ENCODE measurements around the gene CTBP2. TPM values are rescaled to one million over a fixed set of nuclear protein-coding genes. Genes with fewer than 3 reads are reported as not detected.

CTBP2 gene
- total RNA-seq, 2 donors from 2014 or later = 75.3 to 109 TPM

- no peaks in the 10 kb centered on the region for H3K9me3 ChIP-seq (ENCODE audit: control insufficient read depth, low read length)
- no peaks in the 10 kb centered on the region for H3K27me3 ChIP-seq (ENCODE audit: control insufficient read depth, insufficient read depth, low read length, poor library complexity, severe bottlenecking)
- H3K4me3 Mint-ChIP-seq = no peak overlapping the region
- H3K27ac ChIP-seq (ENCODE audit: low read depth, low read length) = no peak overlapping the region
- no peak overlapping the region for H3K27ac Mint-ChIP-seq
- no peak for DNase-seq
- no peak overlapping the region for H3K9ac ChIP-seq (ENCODE audit: extremely low read depth, low read length, poor library complexity, severe bottlenecking)
- H3K4me1 ChIP-seq (ENCODE audit: control insufficient read depth, insufficient read depth, low read length) = peaks cover 16% of the 10 kb centered on the region
- H3K4me3 ChIP-seq (ENCODE audit: low read length) = no peak overlapping the region
- TF ChIP-seq CTCF (conservative IDR thresholded peaks at IDR 0.05) = no peak
- H3K36me3 ChIP-seq (ENCODE audit: control insufficient read depth, insufficient read depth, low read length) = peaks cover 7% of the 10 kb centered on the region
- peaks cover 70% of the 10 kb centered on the region for H3K4me1 Mint-ChIP-seq
- no peaks in the 10 kb centered on the region for H3K27me3 Mint-ChIP-seq (ENCODE audit: insufficient read depth)
- H3K9me3 Mint-ChIP-seq = no peaks in the 10 kb centered on the region
- peaks cover 17% of the 10 kb centered on the region for H3K36me3 Mint-ChIP-seq (ENCODE audit: low read depth)
- WGBS, 2 experiments (ENCODE audit: insufficient coverage in 1 of 2, insufficient read length in 1 of 2) = 85 to 89% methylated on average over 3 to 7 of the region's 7 CpGs
These were observed 12.4 kb downstream of the CTBP2 start for GRCh38 chr10:125147971-125148439.

DNA sequence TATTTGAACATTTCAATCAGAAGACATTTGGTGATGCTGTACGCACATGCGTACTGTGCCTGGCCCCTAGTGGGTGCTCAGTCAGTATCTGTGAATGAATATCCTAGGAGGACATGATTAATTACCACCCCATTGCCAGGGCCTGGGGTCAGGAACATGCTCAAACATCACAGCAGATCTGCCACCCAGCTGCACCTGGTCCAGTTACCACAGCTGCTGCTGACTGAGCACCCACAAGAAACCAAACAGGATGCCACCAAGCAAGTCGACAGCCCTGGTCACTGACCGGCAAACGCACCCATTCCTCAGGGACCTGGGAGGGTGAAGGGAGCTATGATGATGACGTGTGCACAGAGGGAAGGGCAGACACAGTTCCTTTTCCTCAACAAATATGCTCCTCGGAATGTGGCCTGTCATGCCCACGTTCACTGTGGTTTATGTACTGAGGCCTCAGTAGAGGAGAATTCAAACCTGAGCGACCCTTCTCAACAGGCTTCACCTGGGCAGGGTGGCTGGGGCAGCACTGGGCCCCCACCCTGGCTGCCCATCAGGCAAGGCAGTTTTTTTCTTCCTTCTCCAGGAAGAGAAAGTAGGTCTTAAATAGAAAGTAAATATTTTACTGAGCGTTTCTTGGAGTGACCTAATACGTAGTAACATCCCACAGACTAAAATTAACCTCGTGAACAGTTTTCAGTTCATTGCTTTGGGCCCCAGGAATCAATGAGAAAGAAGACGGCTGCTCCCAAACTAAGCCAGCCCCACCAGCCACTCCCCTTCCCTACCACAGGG, 13.4 kb downstream of the CTBP2 start:
- H3K4me3 Mint-ChIP-seq = no peak overlapping the region

DNA sequence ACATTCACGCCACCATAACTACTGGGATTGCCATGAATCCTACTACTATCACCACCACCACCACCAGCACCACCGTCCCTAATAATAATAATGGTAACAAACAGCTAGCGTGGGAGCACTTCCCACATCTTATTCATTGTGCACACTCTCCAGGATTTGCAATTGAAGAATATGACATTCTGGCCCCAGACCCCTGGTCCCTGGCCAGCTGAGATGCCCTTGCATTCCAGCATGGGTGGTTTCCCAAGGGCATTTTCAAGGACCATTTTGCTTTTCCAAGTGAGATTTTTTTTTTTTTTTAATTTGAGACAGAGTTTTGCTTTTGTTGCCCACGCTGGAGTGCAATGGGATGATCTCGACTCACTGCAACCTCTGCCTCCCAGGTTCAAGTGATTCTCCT, 14.7 kb downstream of the CTBP2 start:
- Histone ChIP-seq H3K4me1 (ENCODE audit: control insufficient read depth, insufficient read depth, low read length) (peaks cover 16% of the 10 kb centered on the region), H3K9me3 (ENCODE audit: control insufficient read depth, low read length) (no peaks in the 10 kb centered on the region), H3K36me3 (ENCODE audit: control insufficient read depth, insufficient read depth, low read length) (no peaks in the 10 kb centered on the region), H3K4me3 (ENCODE audit: low read length) (no peak overlapping the region), H3K27me3 (ENCODE audit: control insufficient read depth, insufficient read depth, low read length, poor library complexity, severe bottlenecking) (no peaks in the 10 kb centered on the region), H3K9ac (ENCODE audit: extremely low read depth, low read length, poor library complexity, severe bottlenecking) (no peak overlapping the region), H3K27ac (ENCODE audit: low read depth, low read length) (no peak overlapping the region)
- Mint-ChIP-seq H3K27me3 (ENCODE audit: insufficient read depth) (no peaks in the 10 kb centered on the region), H3K9me3 (no peaks in the 10 kb centered on the region), H3K4me3 (peak overlapping the region; percentile 22), H3K27ac (peak overlapping the region; percentile 70), H3K4me1 (peaks cover 56% of the 10 kb centered on the region), H3K36me3 (ENCODE audit: low read depth) (peaks cover 18% of the 10 kb centered on the region)
- DNase-seq = no peak
- no peak for TF ChIP-seq CTCF (conservative IDR thresholded peaks at IDR 0.05)
- 76 to 89% methylated on average over 4 to 5 of the region's 5 CpGs for WGBS, 2 experiments (ENCODE audit: insufficient coverage in 1 of 2, insufficient read length in 1 of 2)

More for the DNA sequence above, 13.4 kb downstream of the CTBP2 start:
- Mint-ChIP-seq H3K36me3 (ENCODE audit: low read depth) (peaks cover 17% of the 10 kb centered on the region), H3K4me1 (peaks cover 63% of the 10 kb centered on the region), H3K27me3 (ENCODE audit: insufficient read depth) (no peaks in the 10 kb centered on the region), H3K27ac (no peak overlapping the region), H3K9me3 (no peaks in the 10 kb centered on the region)
- Histone ChIP-seq H3K9ac (ENCODE audit: extremely low read depth, low read length, poor library complexity, severe bottlenecking) (no peak overlapping the region), H3K36me3 (ENCODE audit: control insufficient read depth, insufficient read depth, low read length) (peaks cover 7% of the 10 kb centered on the region), H3K9me3 (ENCODE audit: control insufficient read depth, low read length) (no peaks in the 10 kb centered on the region), H3K27me3 (ENCODE audit: control insufficient read depth, insufficient read depth, low read length, poor library complexity, severe bottlenecking) (no peaks in the 10 kb centered on the region), H3K27ac (ENCODE audit: low read depth, low read length) (no peak overlapping the region), H3K4me3 (ENCODE audit: low read length) (no peak overlapping the region), H3K4me1 (ENCODE audit: control insufficient read depth, insufficient read depth, low read length) (peaks cover 16% of the 10 kb centered on the region)
- no peak for TF ChIP-seq CTCF (conservative IDR thresholded peaks at IDR 0.05)
- DNase-seq = no peak
- WGBS, 2 experiments (ENCODE audit: insufficient coverage in 1 of 2, insufficient read length in 1 of 2) = 92 to 95% methylated on average over 10 to 13 of the region's 13 CpGs

Measured in endodermal cell (in vitro differentiated cells).